ENCODE results near the gene POLR3K. TPM values are rescaled to one million over a fixed set of nuclear protein-coding genes. Genes with fewer than 3 reads are reported as not detected.

The POLR3K gene
- total RNA-seq, 1 experiment from 2014 or later = 29.3 TPM

DNA sequence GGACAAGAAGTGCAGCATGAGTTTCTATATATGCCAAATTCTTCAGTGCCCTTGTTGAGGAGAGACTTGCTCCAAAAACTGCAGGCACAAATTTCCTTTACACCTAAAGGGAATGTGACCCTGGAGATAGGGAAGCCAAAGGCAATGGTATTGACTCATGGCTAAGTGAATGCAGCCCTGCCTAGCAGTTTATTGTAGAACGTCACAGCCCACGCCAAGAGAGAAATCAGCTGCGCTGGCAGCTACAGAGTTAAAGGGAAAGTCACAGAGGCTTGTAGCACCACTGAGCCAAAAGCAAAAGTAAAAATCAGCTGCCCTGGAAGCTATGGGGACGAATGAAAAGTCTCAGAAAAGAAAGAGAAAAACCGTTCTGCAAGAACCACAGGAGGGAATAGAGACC, 10.1 kb downstream of the POLR3K start:
- no TSS peak for BruUV-seq (replicated peaks)
- no peak overlapping the region for H3K4me3 Mint-ChIP-seq (ENCODE audit: unreplicated experiment)
- Histone ChIP-seq H3K36me3 (ENCODE audit: control insufficient read depth, insufficient read depth, low read length) (no peaks in the 10 kb centered on the region; the same call in 1 of the 2 replicates), H3K4me1 (no peaks in the 10 kb centered on the region), H3K9me3 (no peaks in the 10 kb centered on the region), H3K4me3 (ENCODE audit: low read depth, low read length) (no peak overlapping the region), H3K27me3 (replicated peaks; ENCODE audit: control insufficient read depth, insufficient read depth, low read length) (no peaks in the 10 kb centered on the region)
- DNase-seq = no peak
- H3K4me1 Mint-ChIP-seq (ENCODE audit: low read depth, unreplicated experiment) = no peaks in the 10 kb centered on the region
- TF ChIP-seq, protein P1, sequence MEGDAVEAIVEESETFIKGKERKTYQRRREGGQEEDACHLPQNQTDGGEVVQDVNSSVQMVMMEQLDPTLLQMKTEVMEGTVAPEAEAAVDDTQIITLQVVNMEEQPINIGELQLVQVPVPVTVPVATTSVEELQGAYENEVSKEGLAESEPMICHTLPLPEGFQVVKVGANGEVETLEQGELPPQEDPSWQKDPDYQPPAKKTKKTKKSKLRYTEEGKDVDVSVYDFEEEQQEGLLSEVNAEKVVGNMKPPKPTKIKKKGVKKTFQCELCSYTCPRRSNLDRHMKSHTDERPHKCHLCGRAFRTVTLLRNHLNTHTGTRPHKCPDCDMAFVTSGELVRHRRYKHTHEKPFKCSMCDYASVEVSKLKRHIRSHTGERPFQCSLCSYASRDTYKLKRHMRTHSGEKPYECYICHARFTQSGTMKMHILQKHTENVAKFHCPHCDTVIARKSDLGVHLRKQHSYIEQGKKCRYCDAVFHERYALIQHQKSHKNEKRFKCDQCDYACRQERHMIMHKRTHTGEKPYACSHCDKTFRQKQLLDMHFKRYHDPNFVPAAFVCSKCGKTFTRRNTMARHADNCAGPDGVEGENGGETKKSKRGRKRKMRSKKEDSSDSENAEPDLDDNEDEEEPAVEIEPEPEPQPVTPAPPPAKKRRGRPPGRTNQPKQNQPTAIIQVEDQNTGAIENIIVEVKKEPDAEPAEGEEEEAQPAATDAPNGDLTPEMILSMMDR (IDR thresholded peaks at IDR 0.05; ENCODE audit: insufficient read depth in 1 of 2, low read depth in 1 of 2, low read length in 1 of 2, severe bottlenecking in 1 of 2, unreplicated experiment in 1 of 2) = no peak
- ChIA-PET CTCF (no interaction called here), POLR2A (no interaction called here)
- no peak overlapping the region for H3K27ac Mint-ChIP-seq (ENCODE audit: unreplicated experiment)
- intact Hi-C loops (cut with micrococcal nuclease; ENCODE audit: unreplicated experiment) = no loop called here
- peaks cover 14% of the 10 kb centered on the region for H3K9me3 Mint-ChIP-seq (ENCODE audit: unreplicated experiment)
- H3K36me3 Mint-ChIP-seq (ENCODE audit: insufficient read depth, unreplicated experiment) = peaks cover 69% of the 10 kb centered on the region
- H3K27me3 Mint-ChIP-seq (ENCODE audit: insufficient read depth, unreplicated experiment) = no peaks in the 10 kb centered on the region

DNA sequence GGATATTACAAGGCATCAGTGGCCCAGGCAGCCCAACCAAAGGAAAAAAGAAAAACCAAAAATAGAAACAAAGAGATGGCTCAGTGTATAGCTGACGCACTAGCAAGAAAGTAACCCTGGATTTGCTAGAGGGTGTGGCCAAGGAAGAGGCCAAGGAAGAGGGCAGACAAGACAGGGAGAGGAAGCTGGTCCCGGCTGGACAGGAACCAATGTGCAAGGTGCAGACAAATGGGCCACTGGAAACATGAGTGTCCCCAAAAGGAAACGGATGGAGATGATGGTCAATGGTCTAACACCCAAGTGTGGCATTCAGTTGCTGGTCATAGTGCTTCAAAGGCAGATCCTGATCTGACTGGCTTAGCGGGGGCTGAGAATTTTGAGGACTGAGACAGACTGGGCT, 10.7 kb downstream of the POLR3K start:
- no peaks in the 10 kb centered on the region for H3K4me1 Mint-ChIP-seq (ENCODE audit: low read depth, unreplicated experiment)
- intact Hi-C loops (cut with micrococcal nuclease; ENCODE audit: unreplicated experiment) = no loop called here
- no peak for DNase-seq
- Histone ChIP-seq H3K4me3 (ENCODE audit: low read depth, low read length) (no peak overlapping the region), H3K27me3 (replicated peaks; ENCODE audit: control insufficient read depth, insufficient read depth, low read length) (no peaks in the 10 kb centered on the region), H3K9me3 (no peaks in the 10 kb centered on the region), H3K4me1 (no peaks in the 10 kb centered on the region), H3K36me3 (ENCODE audit: control insufficient read depth, insufficient read depth, low read length) (no peaks in the 10 kb centered on the region; the same call in 1 of the 2 replicates)
- no peaks in the 10 kb centered on the region for H3K27me3 Mint-ChIP-seq (ENCODE audit: insufficient read depth, unreplicated experiment)
- H3K36me3 Mint-ChIP-seq (ENCODE audit: insufficient read depth, unreplicated experiment) = peaks cover 63% of the 10 kb centered on the region
- no peak overlapping the region for H3K27ac Mint-ChIP-seq (ENCODE audit: unreplicated experiment)
- no peak overlapping the region for H3K4me3 Mint-ChIP-seq (ENCODE audit: unreplicated experiment)
- POLR2A ChIA-PET = no interaction called here
- CTCF ChIA-PET = no interaction called here
- TF ChIP-seq, protein P1 (IDR thresholded peaks at IDR 0.05; ENCODE audit: insufficient read depth in 1 of 2, low read depth in 1 of 2, low read length in 1 of 2, severe bottlenecking in 1 of 2, unreplicated experiment in 1 of 2) = no peak
- no TSS peak for BruUV-seq (replicated peaks)
- peaks cover 14% of the 10 kb centered on the region for H3K9me3 Mint-ChIP-seq (ENCODE audit: unreplicated experiment)

DNA sequence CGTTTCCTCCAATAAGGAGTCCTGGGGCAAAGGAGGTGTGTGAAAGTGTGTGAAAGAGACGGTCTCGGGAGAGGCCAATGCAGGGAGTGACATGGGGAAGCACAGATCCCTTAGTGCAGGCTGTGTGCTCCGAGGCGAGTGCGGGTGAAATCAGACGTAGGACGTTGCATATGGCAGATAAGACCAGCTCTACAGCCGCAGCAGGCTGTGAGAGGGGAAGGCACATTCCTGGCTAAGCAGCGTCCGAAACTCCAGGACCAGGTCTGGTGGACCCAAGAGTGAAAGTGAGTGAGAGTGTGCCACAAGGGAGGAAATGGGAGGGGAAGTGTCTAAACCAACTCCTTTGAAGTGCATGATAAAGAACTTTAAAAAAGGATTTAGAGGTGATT, 11.3 kb downstream of the POLR3K start:
- Histone ChIP-seq H3K36me3 (ENCODE audit: control insufficient read depth, insufficient read depth, low read length) (no peaks in the 10 kb centered on the region; the same call in 1 of the 2 replicates), H3K4me1 (no peaks in the 10 kb centered on the region), H3K27me3 (replicated peaks; ENCODE audit: control insufficient read depth, insufficient read depth, low read length) (no peaks in the 10 kb centered on the region), H3K9me3 (no peaks in the 10 kb centered on the region), H3K4me3 (ENCODE audit: low read depth, low read length) (no peak overlapping the region)
- Mint-ChIP-seq H3K36me3 (ENCODE audit: insufficient read depth, unreplicated experiment) (peaks cover 58% of the 10 kb centered on the region), H3K4me1 (ENCODE audit: low read depth, unreplicated experiment) (no peaks in the 10 kb centered on the region), H3K27ac (ENCODE audit: unreplicated experiment) (no peak overlapping the region), H3K27me3 (ENCODE audit: insufficient read depth, unreplicated experiment) (no peaks in the 10 kb centered on the region), H3K9me3 (ENCODE audit: unreplicated experiment) (peaks cover 14% of the 10 kb centered on the region), H3K4me3 (ENCODE audit: unreplicated experiment) (no peak overlapping the region)
- intact Hi-C loops (cut with micrococcal nuclease; ENCODE audit: unreplicated experiment) = no loop called here
- no peak for DNase-seq
- no TSS peak for BruUV-seq (replicated peaks)
- ChIA-PET CTCF (no interaction called here), POLR2A (no interaction called here)
- TF ChIP-seq, protein P1 (IDR thresholded peaks at IDR 0.05; ENCODE audit: insufficient read depth in 1 of 2, low read depth in 1 of 2, low read length in 1 of 2, severe bottlenecking in 1 of 2, unreplicated experiment in 1 of 2) = no peak

Measured in Caco-2 (cell line).